Skin of body (tissue), 2 donors: ENCODE results near the gene ADAT3. TPM values are rescaled to one million over a fixed set of nuclear protein-coding genes. Genes with fewer than 3 reads are reported as not detected.

ENCODE experiments used
- DNase-seq: peaks from one replicate; lab custom pipeline; 2025; lab: John Stamatoyannopoulos, UW
- total RNA-seq: library from RNA; depleted of rRNA; stranded (reverse); fragments of >200 nt; gene quantifications from one replicate; pipeline ENCODE4 v1.2.3, GENCODE V29; 2014

Gene ADAT3
- total RNA-seq, 1 donor from 2014 or later = 2.5 TPM

- no peak for DNase-seq
Measured at GRCh38 chr19:1936916-1937610, 31.9 kb downstream of the ADAT3 start.

DNA sequence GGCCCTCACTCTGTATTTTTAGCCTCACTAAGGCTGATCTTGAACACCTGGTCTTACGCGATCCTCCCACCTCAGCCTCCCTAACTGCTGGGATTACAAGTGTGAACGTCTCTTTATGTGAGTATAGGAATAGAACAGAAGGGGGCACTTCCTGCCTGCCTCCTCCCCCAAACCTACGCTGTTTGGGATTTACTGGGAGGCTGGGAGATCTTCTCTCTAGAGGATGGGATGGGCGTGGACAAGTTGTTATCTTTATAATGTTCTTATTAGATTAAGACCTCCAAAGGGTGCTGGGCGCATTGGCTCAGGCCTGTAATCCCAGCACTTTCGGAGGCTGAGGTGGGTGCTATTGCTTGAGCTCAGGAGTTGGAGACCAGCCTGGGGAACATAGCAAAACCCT is 32.9 kb downstream of the ADAT3 start:
- DNase-seq = no peak

DNA sequence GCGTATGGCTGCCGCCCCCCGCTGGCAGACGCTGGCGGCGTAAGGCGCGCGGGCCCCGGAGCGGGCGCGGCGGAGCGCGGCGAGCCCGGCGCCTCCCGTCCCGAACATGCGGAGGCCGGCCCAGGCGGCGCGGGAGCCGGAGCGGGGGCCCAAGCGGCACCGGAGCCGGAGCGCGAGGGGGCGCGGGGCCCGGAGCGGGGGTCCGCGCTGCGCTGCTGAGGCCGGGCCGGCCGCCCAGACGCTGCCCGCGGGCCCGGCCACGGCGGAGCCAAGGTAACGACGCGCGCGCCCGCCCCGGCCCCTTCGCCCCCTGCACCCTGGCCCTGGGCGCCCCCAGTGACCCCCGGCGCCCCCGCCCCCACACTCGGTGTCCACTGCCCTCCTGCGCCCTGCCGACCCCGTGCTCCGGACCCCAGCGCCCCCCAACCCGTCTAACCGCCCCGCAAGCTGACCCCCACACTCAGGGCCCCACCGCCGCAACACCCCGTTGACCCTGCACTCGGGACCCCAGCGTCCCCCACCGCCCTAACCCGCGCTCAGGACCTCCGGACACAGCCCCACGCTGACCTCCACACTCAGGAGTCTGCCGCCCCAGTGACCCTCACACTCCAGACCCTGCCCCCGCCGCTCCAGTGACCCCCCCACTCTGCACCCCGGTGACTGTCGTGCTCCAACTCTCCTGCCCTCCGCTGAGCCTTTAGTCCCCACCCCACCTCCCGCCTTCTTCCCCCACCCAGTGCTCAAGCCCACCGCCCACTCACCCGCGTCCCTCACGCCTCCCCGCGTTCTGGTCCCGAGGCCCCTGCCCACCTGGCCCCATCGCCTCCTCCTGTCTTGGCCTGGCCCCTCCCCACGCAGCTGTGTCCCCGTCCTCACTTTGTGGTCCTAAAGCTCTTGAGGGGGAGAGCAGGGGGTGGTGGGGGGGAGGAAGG is 36.2 kb downstream of the ADAT3 start, which contains the start of gene CSNK1G2:
TSS of gene CSNK1G2 (plus strand) at position 27 of the 932 bp plus-strand sequence. CDS start 28,601 bp downstream, outside the sequence.
- DNase-seq = no peak

GRCh38 chr19:1942078-1942933 is 37.1 kb downstream of the ADAT3 start:
- peak; percentile 49 for DNase-seq

DNA sequence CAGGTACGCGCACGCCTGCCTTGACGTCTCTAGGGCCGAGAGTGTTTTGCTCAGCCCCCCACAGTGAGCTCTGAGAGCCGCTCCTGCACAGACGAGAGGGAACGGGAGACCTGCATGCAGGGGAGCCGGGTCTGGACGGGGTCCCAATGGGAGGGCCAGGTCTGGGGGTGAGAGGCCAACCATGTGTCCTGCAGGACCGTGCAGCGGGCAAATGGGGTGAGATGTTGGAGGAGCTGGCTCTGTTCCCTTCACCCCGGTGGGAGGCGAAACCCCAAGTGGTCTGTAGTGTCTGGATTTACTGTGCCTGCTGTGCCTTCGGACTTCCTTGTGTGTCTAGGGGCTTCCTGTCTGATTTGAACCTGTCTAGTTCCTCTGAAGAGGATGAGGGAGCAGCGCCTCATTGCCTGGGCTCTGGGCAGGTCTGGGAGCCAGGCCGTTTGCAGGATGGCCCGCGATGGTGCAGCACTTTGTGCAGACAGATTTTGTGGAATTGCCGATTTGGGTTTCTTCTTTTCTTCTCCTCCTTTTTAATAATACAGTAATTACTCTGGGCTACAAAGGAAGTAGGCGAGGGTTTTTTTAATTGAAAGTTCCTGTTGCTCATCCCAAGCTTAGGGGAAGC is 37.8 kb downstream of the ADAT3 start:
- DNase-seq = no peak

DNA sequence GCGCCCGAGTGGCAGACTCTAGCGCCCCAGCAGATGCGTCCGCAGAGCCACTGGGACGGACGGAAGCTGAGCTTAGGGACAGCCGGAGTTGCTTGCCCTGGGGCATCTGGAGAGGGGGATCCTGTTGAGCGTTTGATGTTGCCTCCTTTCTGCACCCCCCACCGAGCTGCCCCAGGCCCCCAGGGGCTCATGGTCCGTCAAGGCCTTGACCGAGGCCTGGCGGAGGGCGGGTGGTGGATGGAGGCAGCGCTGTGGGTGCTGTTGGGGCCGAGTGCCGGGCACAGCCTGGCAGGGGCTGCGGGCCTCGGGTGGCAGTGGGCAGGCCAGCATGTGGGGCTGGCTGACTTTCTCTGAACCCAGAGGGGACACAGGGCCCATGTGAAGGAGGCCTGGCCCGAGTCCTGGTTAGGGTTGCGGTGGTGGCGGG is 38.5 kb downstream of the ADAT3 start:
- no peak for DNase-seq

DNA sequence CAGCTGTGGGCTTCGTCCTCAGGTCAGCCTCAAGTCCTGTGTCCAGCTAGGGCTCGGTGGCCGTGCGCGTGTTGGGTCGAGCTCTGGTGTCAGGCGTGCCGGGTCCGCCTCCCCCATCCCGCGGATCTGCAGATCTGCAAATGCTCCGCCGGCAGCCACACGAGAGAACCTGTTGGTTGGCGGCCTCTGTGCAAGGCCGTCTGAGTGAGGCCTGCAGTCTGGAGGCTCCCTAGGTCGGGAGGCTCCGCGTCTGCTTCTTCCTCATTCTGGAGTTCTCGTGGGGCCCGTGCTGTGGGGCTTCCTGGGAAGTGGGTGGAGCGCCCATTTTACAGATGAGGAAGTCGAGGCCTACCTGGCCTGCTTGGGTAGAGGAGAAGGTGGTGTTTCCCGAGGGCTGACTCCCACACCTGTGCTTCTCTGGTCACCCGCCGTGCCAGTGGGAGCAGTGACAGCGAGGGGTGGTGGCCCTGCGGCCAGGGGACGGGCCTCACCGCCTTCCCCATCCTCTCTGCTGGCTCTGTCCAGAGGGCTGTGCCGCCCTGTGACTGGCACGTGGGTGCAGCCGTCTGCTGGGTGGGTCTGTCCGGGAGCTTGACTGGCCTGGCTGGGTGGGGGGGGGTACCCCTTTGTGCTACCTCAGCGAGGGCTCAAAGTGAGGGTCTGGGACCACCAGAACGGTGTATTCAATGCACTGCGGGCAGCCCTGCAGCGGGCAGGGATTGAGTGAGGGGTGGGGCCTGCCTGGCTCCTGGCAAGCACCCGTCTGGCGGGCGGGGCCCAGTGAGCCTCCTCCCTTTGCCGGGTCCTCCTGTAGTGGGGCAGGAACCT is 39.1 kb downstream of the ADAT3 start:
- DNase-seq = no peak

- no peak for DNase-seq
Measured at GRCh38 chr19:1944916-1945561, 39.8 kb downstream of the ADAT3 start.

DNA sequence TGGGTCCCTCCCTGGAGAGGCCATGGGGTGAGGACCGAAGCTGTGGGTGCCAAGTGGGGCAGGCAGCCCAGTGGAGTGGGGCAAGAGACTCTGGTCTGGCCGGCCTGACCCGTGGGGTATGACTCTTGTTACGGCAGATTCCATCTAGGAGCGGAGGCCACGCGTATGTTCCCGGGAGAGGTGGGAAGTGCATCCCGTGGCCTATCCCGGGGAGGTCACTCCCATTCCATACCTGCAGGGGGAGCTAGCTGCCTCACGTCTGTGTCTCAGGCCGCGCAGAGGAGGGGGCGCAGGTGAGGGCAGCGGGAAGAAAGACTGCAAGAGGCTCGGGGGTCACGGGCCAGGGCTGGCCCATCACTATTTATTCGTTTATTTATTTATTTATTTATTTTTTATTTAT is 40.7 kb downstream of the ADAT3 start:
- no peak for DNase-seq

DNA sequence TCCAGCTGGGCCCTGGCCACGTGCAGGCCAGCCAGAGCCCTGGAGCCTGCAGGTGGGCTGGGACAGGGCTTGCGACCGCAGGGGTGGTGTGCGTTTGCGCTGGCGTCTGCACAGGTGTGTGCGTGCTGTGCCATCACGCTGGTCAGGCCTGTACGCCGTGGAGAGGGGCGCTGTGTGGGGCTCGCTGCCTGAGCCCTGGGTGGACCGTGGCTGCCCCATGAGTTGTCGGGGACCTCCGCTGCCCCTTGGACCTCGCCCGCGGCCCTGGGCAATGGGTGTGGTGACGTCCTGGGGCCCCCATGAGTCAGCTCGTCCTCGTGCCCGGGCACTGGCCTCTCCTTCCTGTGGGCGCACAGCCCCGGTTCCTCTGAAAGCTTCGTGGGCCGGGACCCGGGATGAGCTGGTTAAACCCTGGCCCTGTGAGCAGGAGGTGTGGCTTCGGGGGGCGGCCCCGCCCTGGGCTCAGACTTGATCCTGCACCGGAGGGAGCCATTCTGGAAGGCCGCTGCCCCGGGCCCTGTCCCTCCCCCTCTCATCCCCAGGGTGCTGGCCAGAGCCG is 42.5 kb downstream of the ADAT3 start:
- DNase-seq = no peak

DNA sequence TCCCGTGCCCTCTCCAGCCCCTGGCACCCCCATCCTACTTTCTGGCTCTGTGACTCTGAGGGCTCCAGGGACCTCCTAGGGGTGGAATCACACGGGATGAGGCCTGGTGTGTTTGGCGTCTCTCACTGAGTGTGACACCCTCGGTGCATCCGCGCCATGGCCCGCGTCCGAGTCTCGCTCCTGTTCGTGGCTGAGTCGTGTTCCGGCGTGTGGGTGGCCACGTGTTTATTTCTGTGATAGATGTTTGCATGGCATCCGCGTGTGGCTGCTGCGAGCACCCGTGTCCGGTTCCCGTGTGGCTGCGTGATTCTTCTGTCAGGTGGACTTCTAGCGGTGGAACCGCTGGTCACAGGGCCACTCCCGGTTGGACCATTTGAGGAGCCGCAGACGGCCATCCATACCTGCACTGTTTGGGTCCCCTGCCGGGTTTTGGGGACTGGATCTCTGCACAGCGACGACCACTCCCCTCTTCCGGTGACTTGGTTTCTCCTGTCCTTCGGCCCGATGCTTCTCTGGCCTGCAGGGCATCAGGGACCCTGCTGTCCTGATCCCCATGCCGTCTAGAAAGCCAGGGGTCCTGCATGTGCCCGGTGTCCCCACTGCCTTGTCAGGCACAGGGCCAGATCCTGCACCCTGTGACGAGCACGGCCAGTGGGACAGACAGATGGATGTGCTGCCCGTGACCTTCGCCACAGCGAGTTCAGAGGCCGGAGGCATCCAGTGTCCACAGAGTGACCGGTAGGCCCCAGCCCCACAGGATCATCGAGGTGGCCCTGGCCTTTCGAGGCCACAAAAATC is 44.3 kb downstream of the ADAT3 start:
- no peak for DNase-seq

DNA sequence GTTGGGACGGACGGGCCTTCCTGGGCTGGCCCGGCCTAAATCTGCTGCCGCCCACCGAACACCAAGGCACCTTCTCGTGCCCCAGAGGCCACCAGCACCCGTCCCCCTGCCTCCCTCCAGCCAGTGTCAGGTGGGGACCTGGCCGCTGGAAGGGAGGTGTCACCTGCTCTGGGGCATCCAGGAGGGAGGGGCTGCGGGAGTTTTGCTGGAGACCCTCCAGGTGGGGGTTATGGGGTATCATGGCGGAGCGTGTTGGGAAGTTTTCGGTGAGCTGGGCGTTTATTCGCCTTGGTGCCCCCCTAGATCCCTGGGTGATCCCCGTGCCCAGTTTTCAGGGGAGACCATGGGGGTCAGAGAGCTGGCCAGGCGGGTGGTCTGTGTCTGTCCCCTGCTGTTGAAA is 45.4 kb downstream of the ADAT3 start:
- no peak for DNase-seq

- no peak for DNase-seq
Measured at GRCh38 chr19:1952635-1953034, 47.4 kb downstream of the ADAT3 start.

DNA sequence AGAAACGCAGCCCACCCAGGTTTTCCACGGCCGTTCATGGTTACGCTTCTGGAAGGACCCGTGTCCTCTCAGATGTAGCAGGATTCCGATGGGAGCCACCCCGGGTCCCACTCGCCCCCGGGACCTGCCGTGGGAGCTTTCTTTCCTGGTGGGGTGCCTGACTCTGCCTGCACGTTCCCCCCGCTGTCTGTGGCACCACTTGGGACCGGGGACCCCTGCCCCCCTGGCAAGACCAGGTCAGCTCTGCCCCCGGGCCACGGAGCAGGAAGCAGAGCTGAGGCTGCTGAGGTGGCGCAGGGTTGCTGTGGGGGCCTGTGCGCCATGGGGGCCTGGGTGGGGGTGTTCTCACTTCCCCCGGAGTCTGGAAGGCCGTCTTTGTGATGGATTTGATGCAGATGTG is 47.8 kb downstream of the ADAT3 start:
- DNase-seq = no peak

- DNase-seq = no peak
Measured at GRCh38 chr19:1953441-1954094, 48.4 kb downstream of the ADAT3 start.

GRCh38 chr19:1954532-1954933 is 49.3 kb downstream of the ADAT3 start:
- no peak for DNase-seq

GRCh38 chr19:1955171-1956121 is 50.2 kb downstream of the ADAT3 start:
- no peak for DNase-seq
